K562 (cell line): ENCODE results near the gene CCSAP. TPM values are rescaled to one million over a fixed set of nuclear protein-coding genes. Genes with fewer than 3 reads are reported as not detected.
A peak's percentile ranks its signal among the peaks of the same experiment; 100 is the strongest.

Experiments
- AFF1 ChIP-seq, 2 experiments: fragments of 450-650 bp; IDR thresholded peaks; 2 replicates each; pipeline ENCODE4 v1.6.1; 2018; ENCODE audit warnings: mild to moderate bottlenecking in 2 of 2, low read depth in 1 of 2; ENCODE audit not compliant: partially characterized antibody in 2 of 2
- ARNT ChIP-seq, 2 experiments: fragments of 450-650 bp; IDR thresholded peaks; 2 replicates each; pipeline ENCODE4 v1.6.1; 2016; ENCODE audit warnings: mild to moderate bottlenecking in 1 of 2
- CCNT2 ChIP-seq: IDR thresholded peaks from 2 replicates; pipeline ENCODE4 v1.6.1; 2011; ENCODE audit warnings: borderline replicate concordance, low read depth, mild to moderate bottlenecking, moderate library complexity, mixed read lengths, low read length; ENCODE audit not compliant: insufficient read length; ENCODE audit errors: extremely low read depth
- CHD2 ChIP-seq: IDR thresholded peaks from 2 replicates; pipeline ENCODE4 v1.6.1; 2011; ENCODE audit warnings: low read depth, low read length
- CTBP1 ChIP-seq: fragments of 450-650 bp; IDR thresholded peaks from 2 replicates; pipeline ENCODE4 v1.6.1; 2016; ENCODE audit warnings: borderline replicate concordance
- E2F3 ChIP-seq: fragments of 250-450 bp; sonication (Bioruptor Pico); IDR thresholded peaks from 2 replicates; pipeline ENCODE4 v1.4.0; 2020; ENCODE audit warnings: mild to moderate bottlenecking
- GATA2 ChIP-seq: sonication (generic); formaldehyde crosslinking; IDR thresholded peaks from 2 replicates; pipeline ENCODE4 v1.4.0; 2020; ENCODE audit warnings: mild to moderate bottlenecking, missing genetic modification reagents
- REST ChIP-seq, 2 experiments: fragments of 450-650 bp; formaldehyde crosslinking in 1 of 2; IDR thresholded peaks; 2 replicates each; pipeline versions ENCODE4 v1.4.0 to v1.6.1; 2014 to 2020; ENCODE audit warnings: mild to moderate bottlenecking in 2 of 2, borderline replicate concordance in 1 of 2, low read depth in 1 of 2
- SMAD2 ChIP-seq: fragments of 150-350 bp; IDR thresholded peaks from 2 replicates; pipeline ENCODE4 v1.6.1; 2014; ENCODE audit warnings: low read depth, mild to moderate bottlenecking, low read length
- XRCC5 ChIP-seq: fragments of 200-400 bp; formaldehyde crosslinking; IDR thresholded peaks from 2 replicates; pipeline ENCODE4 v1.6.1; 2017; ENCODE audit warnings: low read depth, mild to moderate bottlenecking, low read length
- ZBTB17 ChIP-seq: fragments of 450-650 bp; formaldehyde crosslinking; IDR thresholded peaks from 2 replicates; pipeline ENCODE4 v1.4.0; 2020; ENCODE audit warnings: mild to moderate bottlenecking
- ZNF431 ChIP-seq: sonication (generic); formaldehyde crosslinking; IDR thresholded peaks from 2 replicates; pipeline ENCODE4 v1.8.0; 2022; ENCODE audit warnings: mild to moderate bottlenecking, missing genetic modification reagents
- ZNF583 ChIP-seq: fragments of 250-450 bp; sonication (Bioruptor Pico); IDR thresholded peaks from 2 replicates; pipeline ENCODE4 v1.4.0; 2020
- ZNF76 ChIP-seq: fragments of 250-450 bp; sonication (Bioruptor Pico); IDR thresholded peaks from 2 replicates; pipeline ENCODE4 v1.4.0; 2020; ENCODE audit warnings: mild to moderate bottlenecking, moderate library complexity, borderline replicate concordance
- polyA plus RNA-seq, 8 experiments: library from polyadenylated mRNA; depleted of rRNA in 4 of 8; stranded (reverse) in 5 of 8; unstranded in 3 of 8; fragments of >200 nt; fragmentation: Nextera tagmentation in 2 of 8; fragmentation: Illumina TruSeq in 1 of 8; extraction: Ambion mirVana in 2 of 8; extraction: Trizol in 1 of 8; gene quantifications; 2 replicates each; pipeline versions ENCODE4 v1.2.1 to v1.2.3, GENCODE V29; 2011 to 2014; ENCODE audit warnings: inconsistent platforms in 1 of 8, missing spikeins in 1 of 8
- total RNA-seq, 7 experiments: library from RNA; depleted of rRNA in 6 of 7; stranded (reverse); fragments of >200 nt in 6 of 7; fragmentation: Illumina TruSeq in 2 of 7; extraction: Trizol in 2 of 7; gene quantifications; 2 replicates each; pipeline versions ENCODE4 v1.2.1 to v1.2.3, GENCODE V29; 2011 to 2021; ENCODE audit warnings: low replicate concordance in 1 of 7

CCSAP gene
- total and polyA plus RNA-seq, 9 of the 15 experiments (the other 6 are each of a cell fraction or from before 2014, with no cell fraction given) = 3.6 to 15.9 (median 9.5) TPM

- TF ChIP-seq REST (IDR thresholded peaks at IDR 0.05; ENCODE audit: borderline replicate concordance) (no peak), REST (CRISPR knock-in tag; IDR thresholded peaks at IDR 0.05; ENCODE audit: low read depth) (peak; percentile 65; the same call in 1 of the 2 replicates), CCNT2 (peak; percentile 89), ZBTB17 (CRISPR knock-in tag) (peak; percentile 67), ZNF76 (CRISPR knock-in tag) (peak; percentile 59; the same call in 1 of the 2 replicates), CHD2 (no peak), ZNF431 (CRISPR knock-in tag) (0 out of 2 replicates have a peak, but pooled peaks have one; percentile 51), CTBP1 (peak; percentile 89), ARNT (IDR thresholded peaks at IDR 0.05) (no peak), XRCC5 (peak; percentile 30; the same call in 1 of the 2 replicates), ZNF583 (CRISPR knock-in tag) (no peak), SMAD2 (no peak), GATA2 (CRISPR knock-in tag) (peak; percentile 73), E2F3 (CRISPR knock-in tag) (peak; percentile 97), AFF1 (IDR thresholded peaks at IDR 0.05; ENCODE audit: low read depth in 1 of 2, partially characterized antibody in 2 of 2) (no peak)
Measured at GRCh38 chr1:229342656-229343569, at the start of gene CCSAP (continued).
